Fibroblast of peridontal ligament (primary cell): ENCODE results near the gene GORASP1.
"Not testable (repeated sequence)": the region's sequence is repeated elsewhere in the genome, so short reads cannot be mapped to it uniquely, and the experiment has no call there.

ENCODE experiments used
- DNase-seq: peaks from one replicate; pipeline ENCODE4 v3.0.0-alpha.2; 2010; ENCODE audit errors: extremely low read depth

Gene GORASP1

DNA sequence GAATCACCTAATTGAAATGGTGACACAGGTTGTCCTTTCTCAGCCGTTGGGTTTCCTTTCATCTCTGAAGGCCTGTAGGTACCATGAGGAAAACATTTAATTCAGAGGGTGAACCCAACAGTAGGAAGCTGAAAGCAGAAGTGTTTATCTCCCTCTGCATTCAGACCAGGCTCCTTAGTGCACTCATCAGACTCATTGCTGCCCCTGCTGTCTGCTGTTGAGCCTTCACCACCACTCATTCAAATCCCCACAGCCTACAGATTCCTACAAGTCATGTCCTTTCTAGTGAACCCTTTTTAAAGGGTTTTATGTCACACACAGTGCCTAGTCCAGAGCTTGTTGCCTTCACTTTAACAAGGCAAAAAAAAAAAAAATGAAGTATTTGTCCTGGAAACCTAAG lies 42.2 kb downstream of the GORASP1 start:
- DNase-seq = peak; percentile 53

DNA sequence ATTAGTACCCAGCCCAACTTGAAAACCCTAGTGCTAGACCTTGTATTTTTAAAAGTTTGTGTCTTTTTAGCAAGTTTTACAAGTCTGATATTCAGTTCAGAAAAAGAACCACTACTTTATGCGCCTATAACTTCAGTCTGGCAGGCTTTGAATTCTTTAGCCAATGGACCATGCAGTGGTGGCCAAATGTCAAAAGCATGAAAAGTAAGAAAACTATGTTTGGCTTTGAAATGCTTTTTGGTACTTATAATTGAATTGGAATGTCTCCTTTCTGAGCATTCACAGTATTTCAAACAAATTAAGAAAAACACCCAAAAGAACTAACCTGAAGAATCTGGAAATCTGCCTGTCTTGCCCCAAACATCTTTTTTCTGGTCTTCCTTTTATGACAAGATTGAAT lies 42.8 kb downstream of the GORASP1 start:
- DNase-seq = peak; percentile 66

GRCh38 chr3:39063143-39063542 lies 44.3 kb downstream of the GORASP1 start:
- no peak for DNase-seq

- DNase-seq = no peak
Measured at GRCh38 chr3:39062180-39062579, 45.2 kb downstream of the GORASP1 start.

DNA sequence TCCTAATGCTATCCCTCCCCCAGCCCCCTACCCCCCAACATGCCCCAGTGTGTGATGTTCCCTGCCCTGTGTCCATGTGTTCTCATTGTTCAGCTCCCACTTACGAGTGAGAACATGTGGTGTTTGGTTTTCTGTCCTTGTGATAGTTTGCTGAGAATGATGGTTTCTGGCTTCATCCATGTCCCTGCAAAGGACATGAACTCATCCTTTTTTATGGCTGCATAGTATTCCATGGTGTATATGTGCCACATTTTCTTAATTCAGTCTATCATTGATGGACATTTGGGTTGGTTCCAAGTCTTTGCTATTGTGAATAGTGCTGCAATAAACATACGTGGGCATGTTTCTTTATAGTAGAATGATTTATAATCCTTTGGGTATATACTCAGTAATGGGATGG lies 46.2 kb downstream of the GORASP1 start:
- DNase-seq = not testable (repeated sequence)

- DNase-seq = no peak
Measured at GRCh38 chr3:39056151-39056550, 51.3 kb downstream of the GORASP1 start.

DNA sequence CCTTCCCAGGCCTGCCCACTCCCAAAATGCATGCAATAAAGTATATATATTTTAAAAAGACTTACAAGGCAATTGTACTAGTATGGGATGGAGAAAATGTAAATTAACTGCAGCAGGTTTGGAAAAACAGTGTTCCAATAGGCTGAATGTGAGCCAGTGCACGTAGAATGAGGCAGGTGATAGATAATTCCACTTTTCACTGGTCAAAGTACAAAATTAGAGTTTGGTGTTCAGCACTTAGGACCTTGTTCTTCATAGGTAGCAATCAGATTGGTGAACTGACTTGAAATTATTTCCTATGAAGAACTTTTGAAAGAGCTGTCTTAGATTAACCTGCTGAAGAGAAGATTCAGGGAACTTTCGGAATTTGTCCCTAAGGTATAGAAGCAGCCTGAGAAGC lies 53.7 kb downstream of the GORASP1 start:
- no peak for DNase-seq

- no peak for DNase-seq
Measured at GRCh38 chr3:39052583-39052982, 54.8 kb downstream of the GORASP1 start.

DNA sequence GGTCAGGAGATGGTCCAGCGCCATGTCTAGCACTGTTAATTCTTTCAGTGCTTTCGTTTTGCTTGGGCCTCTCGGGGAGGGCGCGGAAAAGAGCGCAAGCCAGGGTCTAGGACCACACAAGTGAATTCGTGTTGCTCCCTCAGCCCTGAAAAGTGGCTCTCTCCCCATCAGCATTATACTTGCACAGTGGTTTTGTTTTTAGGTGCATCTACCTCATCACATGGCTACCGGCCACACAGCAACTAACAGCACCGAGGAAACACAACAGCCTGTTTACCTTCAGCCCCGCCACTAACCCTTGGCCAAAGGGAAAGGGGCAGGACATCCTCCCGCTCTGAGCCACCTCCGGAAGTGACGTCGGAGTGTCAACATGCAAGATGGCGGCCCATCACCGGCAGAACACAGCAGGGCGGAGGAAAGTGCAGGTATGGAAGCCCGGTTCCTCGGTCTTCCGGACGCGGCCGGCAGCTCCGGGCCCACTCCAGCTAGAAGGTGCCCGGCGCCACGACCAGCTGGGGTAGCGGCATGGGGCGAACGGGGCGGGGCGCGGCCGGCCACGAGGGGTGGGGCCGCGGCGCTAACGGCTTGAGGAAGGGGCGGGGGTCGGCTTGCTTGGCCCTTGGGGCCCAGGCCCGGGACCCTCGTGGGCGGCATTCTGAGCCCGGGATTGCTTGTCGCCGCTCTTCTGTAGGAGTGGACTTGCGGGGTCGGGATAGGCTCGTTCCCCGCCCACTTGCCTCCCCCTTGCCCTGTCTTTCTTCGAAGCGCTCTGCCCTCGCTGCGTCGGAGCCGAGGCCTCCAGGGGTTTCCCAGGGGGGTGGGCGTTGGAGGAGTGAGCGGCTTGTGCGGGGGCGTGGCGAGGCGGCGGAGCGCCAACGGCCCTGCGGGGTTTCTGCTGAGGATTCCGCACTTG lies 55.5 kb downstream of the GORASP1 start, which contains the start of the genes SCN11A and WDR48:
TSS of gene SCN11A (minus strand) at position 296 of the 913 bp plus-strand sequence. CDS start 101,582 bp downstream, outside the sequence.
TSS of gene WDR48 (plus strand) at position 368 of the 913 bp plus-strand sequence. CDS start at position 378, 10 bp downstream.
- DNase-seq = peak; percentile 90

DNA sequence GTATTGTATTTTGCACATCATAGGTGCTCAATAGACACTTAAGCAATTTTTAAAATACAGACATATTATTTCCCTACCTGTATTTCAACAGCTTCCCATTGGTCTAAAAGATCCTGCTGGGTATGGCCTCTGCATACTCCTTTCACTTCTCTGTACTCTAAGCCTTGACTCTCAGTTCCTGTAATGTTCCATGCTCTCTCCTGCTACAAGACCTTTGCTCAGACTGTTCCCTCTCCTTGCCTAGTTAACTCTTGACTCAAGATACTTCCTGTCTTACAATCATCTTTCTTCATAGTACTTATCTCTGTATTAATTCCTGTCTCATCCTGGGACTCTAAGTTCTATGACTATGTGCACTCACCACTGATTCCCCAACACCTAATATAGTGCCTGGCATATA lies 57.4 kb downstream of the GORASP1 start:
- no peak for DNase-seq
